ENCODE measurements around the gene NFKB2. TPM values are rescaled to one million over a fixed set of nuclear protein-coding genes. Genes with fewer than 3 reads are reported as not detected.

The NFKB2 gene
- total RNA-seq, 6 experiments from 2014 or later, result 23.1 to 27.4 (median 26.1) TPM

DNA sequence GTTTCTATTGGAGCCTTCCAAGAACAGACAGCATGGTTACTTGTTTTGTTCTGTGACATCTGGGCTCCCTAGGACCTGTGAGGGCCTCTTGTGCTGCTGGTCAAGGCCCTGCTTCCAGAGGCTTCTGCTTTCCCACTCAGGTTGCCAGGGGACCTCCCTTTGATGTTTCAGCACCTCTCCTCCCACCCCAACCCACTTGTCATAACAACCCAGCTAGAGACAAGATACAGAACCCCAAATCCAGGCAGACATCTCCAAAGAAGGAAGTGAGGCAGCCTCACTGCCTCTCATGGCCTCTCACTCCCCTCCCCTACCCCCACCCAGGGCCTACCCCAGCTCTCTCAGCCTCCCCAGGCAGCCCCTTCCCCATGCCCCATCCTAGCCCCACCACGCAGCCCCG, 11.3 kb downstream of the NFKB2 start:
- TF ChIP-seq, protein P1, sequence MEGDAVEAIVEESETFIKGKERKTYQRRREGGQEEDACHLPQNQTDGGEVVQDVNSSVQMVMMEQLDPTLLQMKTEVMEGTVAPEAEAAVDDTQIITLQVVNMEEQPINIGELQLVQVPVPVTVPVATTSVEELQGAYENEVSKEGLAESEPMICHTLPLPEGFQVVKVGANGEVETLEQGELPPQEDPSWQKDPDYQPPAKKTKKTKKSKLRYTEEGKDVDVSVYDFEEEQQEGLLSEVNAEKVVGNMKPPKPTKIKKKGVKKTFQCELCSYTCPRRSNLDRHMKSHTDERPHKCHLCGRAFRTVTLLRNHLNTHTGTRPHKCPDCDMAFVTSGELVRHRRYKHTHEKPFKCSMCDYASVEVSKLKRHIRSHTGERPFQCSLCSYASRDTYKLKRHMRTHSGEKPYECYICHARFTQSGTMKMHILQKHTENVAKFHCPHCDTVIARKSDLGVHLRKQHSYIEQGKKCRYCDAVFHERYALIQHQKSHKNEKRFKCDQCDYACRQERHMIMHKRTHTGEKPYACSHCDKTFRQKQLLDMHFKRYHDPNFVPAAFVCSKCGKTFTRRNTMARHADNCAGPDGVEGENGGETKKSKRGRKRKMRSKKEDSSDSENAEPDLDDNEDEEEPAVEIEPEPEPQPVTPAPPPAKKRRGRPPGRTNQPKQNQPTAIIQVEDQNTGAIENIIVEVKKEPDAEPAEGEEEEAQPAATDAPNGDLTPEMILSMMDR (IDR thresholded peaks at IDR 0.05), result no peak
- Mint-ChIP-seq H3K9me3 (no peaks in the 10 kb centered on the region), H3K4me3 (no peak overlapping the region), H3K36me3 (ENCODE audit: low read depth) (peaks cover 7% of the 10 kb centered on the region; the same call in 1 of the 2 replicates), H3K27me3 (ENCODE audit: insufficient read depth) (peaks cover 45% of the 10 kb centered on the region), H3K4me1 (ENCODE audit: low read depth) (peaks cover 21% of the 10 kb centered on the region), H3K27ac (no peak overlapping the region)
- DNase-seq, result no peak

DNA sequence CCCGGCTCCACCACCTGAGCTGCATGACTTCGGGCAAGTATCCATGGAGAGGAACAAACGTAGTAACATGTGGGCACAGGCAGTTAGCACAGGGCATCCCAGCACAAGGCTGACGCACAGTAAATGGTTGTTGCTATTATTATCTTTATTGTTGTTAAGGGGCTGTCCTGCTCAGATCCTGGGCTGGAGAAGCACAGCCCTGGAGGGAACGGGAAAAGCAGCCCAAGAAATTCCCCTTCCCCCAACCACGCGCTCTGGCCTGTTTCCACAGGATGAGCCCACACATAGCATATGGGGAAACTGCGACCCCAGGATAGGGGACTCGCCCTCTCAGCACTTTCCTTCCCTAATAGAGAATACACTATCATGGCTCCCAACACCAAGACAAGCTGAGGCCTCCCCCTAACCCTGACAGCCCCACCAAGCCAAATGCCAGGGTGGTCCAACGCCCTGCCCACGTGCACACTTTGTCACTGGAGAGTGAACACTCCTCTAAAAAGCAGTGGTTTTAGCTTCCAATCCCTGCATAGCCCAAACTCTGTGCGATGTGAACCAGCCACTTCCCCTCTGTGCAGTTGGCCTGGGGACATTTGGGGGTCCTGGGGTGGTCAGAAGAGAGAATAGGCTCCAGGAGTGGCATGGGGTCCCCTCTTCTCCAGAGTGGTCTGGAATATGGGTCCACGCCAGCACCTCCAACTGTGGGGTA, 12.1 kb downstream of the NFKB2 start:
- H3K27me3 Mint-ChIP-seq (ENCODE audit: insufficient read depth), result peaks cover 47% of the 10 kb centered on the region
- no peak overlapping the region for H3K4me3 Mint-ChIP-seq
- H3K36me3 Mint-ChIP-seq (ENCODE audit: low read depth), result peaks cover 7% of the 10 kb centered on the region; the same call in 1 of the 2 replicates
- DNase-seq, result no peak
- TF ChIP-seq, protein P1 (IDR thresholded peaks at IDR 0.05), result no peak
- H3K4me1 Mint-ChIP-seq (ENCODE audit: low read depth), result peaks cover 15% of the 10 kb centered on the region
- H3K9me3 Mint-ChIP-seq, result no peaks in the 10 kb centered on the region
- H3K27ac Mint-ChIP-seq, result no peak overlapping the region

DNA sequence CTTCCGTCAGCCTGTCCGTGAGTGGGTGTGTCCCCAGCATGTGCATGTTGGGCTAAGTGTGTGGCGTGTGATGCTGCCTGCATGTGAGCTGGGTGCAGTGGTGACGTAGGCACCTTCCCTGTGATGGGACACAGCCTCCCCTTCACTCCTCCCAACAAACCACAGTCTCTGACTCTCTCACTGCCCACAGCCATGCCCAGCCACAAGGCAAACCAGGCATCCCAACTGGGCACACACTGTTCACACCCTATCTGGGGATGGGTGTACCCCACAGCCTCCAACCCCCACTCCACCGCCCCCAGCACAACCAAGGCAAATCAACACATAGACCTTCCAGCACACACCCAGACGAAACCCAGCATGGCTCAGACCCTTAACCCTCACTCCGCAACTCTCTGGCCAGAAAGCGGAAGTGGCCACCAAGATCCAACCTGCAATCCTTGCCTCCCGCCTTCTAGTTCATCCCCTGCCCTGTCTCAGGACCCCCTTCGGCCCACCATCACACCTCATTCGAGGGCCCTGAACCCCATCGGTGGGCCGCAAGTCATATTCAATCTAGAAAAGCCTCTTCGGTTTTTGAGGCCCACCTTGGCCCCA, 12.7 kb downstream of the NFKB2 start:
- Mint-ChIP-seq H3K9me3 (no peaks in the 10 kb centered on the region), H3K27ac (no peak overlapping the region), H3K4me1 (ENCODE audit: low read depth) (peaks cover 19% of the 10 kb centered on the region), H3K36me3 (ENCODE audit: low read depth) (peaks cover 7% of the 10 kb centered on the region; the same call in 1 of the 2 replicates), H3K27me3 (ENCODE audit: insufficient read depth) (peaks cover 50% of the 10 kb centered on the region), H3K4me3 (peak overlapping the region; percentile 45)
- no peak for DNase-seq
- TF ChIP-seq, protein P1 (IDR thresholded peaks at IDR 0.05), result no peak

DNA sequence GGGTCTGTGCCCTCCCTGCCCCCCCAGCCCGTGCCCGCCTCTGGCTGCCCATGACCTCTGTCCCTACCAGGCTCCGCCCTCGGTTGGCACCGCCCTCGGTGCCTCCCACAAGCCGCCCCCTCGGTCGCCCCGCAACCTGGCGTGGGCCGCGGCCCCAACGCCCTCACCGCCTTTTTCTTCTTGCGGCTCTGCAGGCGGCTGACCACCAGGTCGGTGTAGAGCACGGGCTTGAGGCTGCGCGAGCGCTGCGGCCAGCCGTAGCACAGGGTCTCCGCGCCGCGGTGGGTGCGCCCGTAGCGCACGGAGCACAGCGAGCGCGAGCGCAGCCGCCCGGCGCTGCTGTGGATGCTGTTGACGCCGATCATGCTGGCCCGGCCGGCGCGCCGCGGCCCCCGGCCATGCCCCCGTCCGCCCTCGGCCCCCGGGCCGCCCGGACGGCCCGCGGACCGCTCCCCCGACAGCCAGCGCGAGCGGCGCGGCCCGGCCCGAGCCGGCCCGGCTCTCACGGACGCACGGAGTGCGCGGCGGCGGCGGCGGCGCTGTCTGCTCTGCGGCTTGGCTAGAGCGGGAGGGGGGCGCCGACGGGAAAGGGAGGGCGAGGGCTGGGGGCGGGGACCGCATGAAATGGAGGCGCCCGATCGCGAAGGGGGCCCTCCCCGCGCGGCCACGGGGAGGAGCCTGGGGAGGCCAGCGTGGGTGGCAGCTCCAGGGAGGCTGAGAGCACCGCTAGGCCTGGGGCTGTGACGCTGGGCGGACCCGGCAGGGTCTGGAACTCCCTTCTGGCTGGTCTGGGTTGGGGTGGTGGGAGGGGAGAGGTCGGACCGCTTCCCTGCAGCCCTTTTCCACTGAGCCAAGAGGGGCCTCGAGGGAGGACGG, 13.5 kb downstream of the NFKB2 start:
- no peak for DNase-seq
- H3K9me3 Mint-ChIP-seq, result no peaks in the 10 kb centered on the region
- H3K27me3 Mint-ChIP-seq (ENCODE audit: insufficient read depth), result peaks cover 56% of the 10 kb centered on the region
- H3K4me1 Mint-ChIP-seq (ENCODE audit: low read depth), result peaks cover 21% of the 10 kb centered on the region
- peak overlapping the region; percentile 47; the same call in 1 of the 2 replicates for H3K4me3 Mint-ChIP-seq
- H3K36me3 Mint-ChIP-seq (ENCODE audit: low read depth), result peaks cover 7% of the 10 kb centered on the region; the same call in 1 of the 2 replicates
- H3K27ac Mint-ChIP-seq, result no peak overlapping the region
- TF ChIP-seq, protein P1 (IDR thresholded peaks at IDR 0.05), result no peak

GRCh38 chr10:102409604-102410428, 14.3 kb downstream of the NFKB2 start:
- Mint-ChIP-seq H3K27me3 (ENCODE audit: insufficient read depth) (peaks cover 59% of the 10 kb centered on the region), H3K36me3 (ENCODE audit: low read depth) (peaks cover 7% of the 10 kb centered on the region; the same call in 1 of the 2 replicates), H3K27ac (no peak overlapping the region), H3K4me1 (ENCODE audit: low read depth) (peaks cover 21% of the 10 kb centered on the region), H3K4me3 (peak overlapping the region; percentile 47), H3K9me3 (no peaks in the 10 kb centered on the region)
- TF ChIP-seq, protein P1 (IDR thresholded peaks at IDR 0.05), result no peak
- no peak for DNase-seq

Measured in HFFc6 (cell line).